C1 segment of cervical spinal cord (tissue), 14 donors: ENCODE data around the gene CHTOP.
"Not testable (repeated sequence)": the region's sequence is repeated elsewhere in the genome, so short reads cannot be mapped to it uniquely, and the experiment has no call there.

Source experiments
- DNase-seq, 14 donors: peaks; one replicate each; lab custom pipeline; 2025; lab: John Stamatoyannopoulos, UW

Gene CHTOP, protein sequence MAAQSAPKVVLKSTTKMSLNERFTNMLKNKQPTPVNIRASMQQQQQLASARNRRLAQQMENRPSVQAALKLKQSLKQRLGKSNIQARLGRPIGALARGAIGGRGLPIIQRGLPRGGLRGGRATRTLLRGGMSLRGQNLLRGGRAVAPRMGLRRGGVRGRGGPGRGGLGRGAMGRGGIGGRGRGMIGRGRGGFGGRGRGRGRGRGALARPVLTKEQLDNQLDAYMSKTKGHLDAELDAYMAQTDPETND

DNA sequence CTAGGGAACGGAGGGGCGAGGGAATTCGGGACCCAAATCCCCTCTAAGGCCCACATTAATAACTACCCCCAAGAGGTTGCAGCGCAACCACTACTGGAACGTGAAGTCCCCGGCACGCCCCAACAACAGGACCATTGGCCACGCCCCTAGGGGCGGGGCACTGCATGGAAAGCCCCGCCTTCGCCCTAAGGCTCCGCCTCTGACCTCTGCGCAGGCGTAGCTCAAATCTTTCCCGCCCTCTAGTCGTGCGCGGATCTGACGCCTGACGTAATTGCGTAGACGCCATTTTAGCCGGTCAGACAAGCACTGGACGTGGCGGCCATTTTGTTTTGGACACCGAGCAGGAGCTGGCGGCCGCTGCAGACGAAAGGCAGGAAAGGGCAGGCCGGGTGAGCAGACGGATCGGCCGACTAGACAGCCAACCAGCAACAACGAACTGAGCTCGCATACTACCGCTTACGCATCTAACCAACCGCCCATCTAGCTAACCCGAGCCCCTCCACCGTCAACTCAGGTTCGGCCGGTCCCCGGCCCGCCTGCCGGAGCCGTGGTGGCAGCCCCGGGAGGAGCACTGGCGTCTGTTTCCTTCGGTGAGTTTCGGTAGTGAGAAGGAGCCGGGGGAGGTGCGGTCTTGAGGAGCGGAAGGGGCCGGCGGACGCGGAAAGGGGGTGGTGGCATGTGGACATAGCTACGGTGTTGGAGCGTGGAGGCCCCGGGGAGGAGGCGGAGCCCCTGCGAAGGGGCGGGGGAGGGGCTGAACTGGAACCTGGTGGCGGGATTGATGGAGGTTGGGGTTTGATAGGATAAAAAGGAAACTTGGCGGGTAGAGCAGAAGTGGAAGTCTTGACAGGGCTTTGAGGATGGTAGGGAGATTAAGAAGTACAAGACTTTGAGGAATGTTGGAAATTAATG, at the start of gene CHTOP:
CHTOP (plus strand) TSS at position 313 of the 912 bp plus-strand sequence. CDS start 2,523 bp downstream, outside the sequence.
- DNase-seq: peak; percentile 68 to 98 (median 96)

DNA sequence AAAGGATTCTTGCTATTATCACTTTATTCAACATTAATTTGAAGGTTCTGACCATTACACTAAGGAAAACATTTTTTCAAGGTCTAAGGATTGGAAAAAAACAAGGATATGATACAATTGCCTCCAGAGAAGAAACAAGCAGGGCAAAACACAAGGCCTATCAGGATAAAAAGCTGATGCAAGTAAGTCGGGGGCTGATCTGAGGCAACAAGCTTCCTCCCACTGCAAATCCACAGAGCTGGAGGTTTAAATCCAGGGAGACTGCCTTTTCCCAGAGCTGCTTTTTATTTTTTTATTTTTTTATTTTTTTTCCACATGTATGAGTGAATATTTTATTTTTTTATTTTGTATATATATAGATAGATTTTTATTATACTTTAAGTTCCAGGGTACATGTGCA, 48.9 kb upstream of the CHTOP start:
- DNase-seq: no peak

DNA sequence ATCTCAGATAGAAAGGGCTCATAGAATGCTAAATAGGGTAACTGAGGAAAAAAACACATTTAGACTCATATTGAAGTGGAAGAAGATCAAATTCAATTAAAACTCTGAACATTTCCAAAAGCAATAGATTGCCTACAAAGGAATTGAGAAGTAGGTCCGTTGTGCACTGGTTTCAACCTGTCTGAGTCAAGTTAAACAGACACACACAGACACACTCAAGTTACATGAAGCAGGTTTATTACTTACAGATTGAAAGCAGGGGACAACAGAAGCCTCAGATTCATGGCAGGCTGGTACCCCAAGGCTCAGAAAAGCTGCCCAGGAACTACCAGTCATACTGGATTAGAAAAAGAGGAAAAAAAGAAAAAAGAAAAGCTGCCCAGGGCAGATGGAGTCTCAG, 47.5 kb upstream of the CHTOP start:
- DNase-seq: no peak

DNA sequence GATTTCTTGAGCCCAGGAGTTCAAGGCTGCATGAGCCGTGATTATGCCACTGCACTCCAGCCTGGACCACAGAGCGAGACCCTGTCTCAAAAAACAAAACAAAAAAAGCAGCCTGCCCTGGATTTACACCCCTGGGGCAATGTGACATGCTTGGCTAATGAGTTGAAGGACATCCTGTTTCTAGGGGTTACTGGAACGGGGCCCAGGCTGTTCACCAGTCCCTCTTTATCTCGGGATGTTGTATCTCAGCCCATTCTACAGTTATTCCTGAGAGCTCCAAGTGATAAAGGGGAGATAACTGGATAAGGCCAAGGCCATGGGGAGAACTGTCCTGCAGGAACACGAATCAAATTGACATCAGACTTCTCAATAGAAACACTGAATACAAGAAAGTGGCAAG, 46.6 kb upstream of the CHTOP start:
- DNase-seq: no peak

DNA sequence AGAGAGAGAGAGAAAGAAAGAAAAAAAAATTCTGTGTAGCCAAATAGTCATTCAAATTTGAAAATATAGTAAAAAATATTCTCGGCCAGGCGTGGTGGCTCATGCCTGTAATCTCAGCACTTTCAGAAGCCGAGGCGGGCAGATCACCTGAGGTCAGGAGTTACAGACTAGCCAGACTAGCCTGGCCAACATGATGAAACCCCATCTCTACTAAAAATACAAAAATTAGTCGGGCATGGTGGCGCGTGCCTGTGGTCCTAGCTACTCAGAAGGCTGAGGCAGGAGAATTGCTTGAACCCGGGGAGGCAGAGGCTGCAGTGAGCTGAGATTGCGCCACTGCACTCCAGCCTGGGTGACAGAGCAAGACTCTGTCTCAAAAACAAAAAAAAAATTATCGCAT, 45.8 kb upstream of the CHTOP start:
- not testable (repeated sequence) for DNase-seq

DNA sequence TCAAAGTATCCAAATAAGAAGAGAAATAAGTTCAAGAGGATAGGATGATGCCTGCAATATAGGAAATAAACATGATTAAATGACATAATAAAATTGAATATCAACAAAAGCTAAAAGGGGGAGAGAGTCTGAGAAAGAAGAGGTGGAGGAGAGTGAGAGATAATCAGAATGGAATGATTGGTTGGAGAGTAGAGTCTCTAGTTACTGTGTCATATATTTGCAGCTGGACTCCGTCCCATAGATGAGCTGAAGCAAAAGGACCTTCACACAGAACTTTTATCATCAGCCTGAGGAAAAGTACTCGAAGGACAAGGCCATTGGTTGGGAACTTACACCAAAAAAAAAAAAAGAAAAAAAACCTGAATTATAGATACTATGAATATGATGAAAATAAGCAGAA, 45.4 kb upstream of the CHTOP start:
- DNase-seq: no peak

DNA sequence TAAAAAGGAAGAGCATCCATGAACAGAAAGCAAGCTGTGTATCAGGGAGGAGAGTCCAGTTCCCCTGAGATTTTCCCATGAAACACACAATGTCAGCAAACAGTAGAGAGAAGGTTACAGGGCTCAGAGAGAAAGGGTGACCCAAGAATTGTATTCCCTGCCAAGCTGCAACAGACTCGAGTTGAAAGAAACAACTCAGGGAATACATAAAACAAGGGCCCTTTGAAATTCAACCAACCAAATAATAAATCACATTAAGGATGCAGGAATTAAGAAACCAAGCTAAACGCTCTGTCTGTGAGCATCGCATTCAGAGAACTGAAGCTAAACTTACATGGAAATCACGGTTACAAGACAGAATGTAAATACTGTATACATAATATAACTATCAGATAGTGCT, 41.1 kb upstream of the CHTOP start:
- DNase-seq: no peak

DNA sequence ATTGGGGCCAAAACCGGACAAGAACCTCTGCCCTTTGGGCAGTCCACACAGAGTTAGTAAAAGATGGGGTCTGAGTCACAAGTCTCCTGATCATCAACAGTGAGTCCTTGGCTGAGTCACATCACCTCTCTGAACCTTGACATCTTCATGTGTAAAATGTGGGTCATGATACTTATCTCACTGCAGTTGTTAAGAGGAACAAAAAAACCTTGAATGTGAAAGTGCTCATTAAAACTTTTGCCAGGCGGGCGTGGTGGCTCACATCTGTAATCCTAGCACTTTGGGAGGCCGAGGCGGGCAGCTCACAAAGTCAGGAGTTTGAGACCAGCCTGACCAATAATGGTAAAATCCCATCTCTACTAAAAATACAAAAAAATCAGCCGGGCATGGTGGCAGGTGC, 36.7 kb upstream of the CHTOP start:
- DNase-seq: no peak

DNA sequence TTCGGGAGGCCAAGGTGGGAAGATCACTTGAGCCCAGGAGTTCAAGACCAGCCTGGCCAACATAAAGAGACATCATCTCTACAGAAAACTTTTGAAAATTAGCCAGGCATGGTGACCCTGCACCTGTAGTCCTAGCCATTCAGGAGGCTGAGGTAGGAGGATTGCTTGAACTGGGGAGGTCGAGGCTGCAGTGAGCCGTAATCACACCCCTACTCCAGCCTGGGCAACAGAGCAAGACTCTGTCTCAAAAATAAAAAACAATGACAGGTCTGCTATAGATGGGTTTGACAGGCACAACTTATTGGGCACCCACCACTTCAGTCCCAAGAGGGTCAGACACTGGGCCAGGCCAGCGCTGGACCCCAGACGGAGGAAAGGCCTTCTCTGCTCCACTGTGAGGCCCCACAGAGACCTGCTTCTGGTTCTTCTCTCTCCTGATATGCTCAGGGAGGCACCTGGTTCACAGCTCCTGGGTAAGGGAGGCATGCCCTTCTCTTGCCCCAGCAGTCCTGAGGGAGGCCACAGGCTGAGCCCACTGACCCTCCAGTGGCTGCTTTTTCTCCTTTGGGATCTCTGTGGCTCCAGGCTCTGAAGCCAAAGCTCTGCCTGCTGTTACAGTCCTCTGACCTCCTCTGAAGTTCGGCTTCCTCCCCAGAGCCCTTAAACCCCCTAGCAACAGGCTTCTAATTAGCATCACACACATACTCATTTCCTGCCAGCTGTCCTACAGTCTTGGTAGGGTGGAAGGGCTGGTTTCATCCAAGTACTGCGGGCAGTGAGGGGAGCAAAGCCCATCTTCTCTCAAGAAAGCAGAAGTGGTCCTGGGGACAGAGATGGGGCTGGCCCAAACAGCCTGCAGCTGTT, 35.3 kb upstream of the CHTOP start:
- no peak for DNase-seq

DNA sequence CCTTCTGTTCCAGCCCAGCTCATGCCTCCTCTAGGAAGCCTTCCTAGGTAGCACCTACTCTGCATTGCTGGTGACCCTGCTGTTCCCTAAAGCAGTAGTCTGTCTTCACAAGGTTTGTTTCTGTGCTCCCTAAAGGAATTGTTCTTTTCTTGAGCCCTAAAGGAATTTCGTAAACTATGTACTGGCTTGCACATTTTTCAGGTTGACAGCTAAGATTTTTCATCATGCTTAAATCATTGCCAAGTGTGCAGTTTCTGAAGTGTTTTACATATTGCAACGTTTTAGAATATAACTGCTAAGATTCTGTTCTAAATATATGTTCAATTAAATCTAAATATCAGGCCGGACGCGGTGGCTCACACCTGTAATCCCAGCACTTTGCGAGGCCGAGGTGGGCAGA, 34.0 kb upstream of the CHTOP start:
- DNase-seq: no peak

DNA sequence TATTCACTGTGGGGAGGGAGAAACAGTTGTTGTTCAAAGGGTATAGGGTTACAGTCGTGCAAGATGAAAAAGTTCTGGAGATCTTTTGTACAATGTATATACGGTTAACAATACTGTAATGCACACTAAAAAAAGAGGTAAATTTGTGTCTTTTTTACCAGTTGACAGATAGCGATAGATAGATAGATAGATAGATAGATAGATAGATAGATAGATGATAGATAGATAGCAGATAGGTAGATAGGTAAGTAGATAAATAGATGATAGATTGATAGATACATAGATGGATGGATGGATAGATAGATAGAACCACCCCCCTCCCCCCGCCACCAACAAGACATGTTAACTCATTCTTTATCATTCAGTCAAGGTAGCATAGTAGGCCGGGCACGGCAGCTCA, 31.1 kb upstream of the CHTOP start:
- DNase-seq: no peak

DNA sequence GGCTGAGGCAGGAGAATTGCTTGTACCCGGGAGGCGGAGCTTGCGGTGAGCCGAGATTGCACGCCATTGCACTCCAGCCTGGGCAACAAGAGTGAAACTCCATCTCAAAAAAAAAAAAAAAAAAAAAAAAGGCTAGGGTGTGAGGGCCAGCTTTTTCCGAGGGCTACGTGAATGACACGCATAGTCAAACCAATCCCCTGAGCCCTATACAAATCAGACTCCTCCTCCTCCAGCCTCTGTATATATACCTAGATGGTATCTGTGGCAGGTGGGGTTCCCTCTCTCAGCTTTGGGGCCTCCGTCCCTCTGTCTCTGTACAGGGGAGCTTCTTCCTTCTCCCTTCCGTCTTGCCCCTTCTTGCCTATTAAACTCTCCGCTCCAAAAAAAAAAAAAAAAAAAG, 27.7 kb upstream of the CHTOP start:
- no peak for DNase-seq

DNA sequence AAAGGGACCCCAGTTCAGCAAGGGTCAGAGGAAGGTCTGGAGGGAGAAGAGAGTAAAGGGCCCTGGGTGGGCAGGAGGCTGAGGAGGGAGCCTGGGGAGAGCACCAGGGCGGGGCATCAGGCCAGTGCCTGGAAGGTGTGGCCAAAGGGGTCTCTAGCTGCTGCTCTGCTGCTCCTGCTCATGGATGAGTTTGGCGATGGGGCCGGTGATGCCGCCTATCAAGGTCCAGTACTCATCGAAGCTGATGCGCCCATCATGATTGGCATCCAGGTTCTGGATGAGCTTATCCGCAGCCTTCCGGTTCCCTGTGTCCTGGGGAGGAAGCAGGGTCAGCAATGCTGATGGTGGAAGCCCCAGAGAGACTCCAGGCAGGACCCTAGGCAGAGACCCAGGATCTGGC, 26.5 kb upstream of the CHTOP start:
- DNase-seq: no peak

DNA sequence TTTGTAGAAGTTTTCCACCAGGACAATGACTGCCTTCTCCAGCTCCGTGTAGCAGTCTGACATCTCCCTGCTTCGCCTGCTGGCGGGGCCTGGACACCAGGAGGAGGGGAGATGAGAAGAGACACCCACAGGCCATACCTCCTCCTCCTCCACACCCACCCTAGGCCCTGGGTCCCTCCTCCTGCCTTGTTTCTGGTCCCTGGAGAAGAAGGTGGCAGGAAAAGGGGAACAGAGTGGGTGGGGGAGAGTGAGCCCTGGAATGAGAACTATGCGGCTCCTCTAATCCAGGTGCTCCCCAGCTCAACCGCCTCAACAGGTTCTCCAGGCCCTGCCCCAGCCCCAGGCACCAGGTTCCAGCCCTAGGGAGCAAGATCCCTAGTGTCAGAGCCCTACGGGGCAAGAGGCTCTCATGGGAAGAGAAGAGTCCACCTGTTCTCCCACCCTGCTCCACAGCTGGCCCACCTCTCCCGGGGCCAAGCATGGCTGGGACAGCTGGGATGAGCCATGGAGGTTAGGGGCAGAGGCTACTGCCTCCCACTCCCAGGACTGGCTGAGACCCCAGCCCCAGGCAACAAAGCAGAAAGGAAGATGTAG, 25.7 kb upstream of the CHTOP start:
- no peak for DNase-seq

DNA sequence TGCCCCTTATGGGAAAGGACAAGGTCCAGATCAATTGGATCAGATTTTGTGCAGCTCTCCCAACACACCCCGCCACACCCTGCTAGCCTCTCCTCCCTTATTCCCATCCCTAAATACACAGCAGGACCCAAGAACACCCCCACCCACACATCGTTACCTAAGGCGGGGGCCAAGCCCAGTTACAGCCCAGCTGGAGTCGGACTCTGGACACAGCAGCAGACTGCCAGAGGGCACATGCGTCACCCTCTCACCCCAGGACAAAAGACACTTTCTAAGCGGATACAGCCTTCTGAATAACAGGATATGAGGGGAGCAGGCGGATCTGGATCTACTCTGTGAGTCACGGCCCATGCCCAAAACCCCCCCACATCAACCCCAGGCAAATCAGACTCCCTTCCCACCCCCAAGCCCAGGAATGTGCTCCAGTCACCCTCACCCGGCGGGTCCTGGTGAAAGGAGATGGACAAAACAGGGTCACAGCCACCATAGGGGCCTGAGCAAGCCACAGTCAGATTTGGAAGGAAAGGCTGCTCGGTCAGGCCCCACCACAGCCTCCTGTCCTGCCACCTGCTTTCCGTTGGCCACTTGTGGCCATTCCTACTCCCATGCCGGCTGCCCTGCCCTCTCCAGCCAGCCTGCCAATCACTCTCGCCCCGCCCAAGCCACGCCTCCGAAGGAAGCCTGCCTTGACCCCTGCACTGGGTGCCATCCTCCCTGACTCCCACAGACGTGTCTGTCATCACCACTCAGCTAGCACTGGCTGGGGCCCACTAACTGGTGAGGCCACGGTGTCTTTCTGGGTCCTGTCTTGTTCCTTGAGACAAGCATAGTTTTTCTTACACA, 24.9 kb upstream of the CHTOP start:
- peak in 10 of 14 donors; percentile 28 to 94 (median 56) for DNase-seq

DNA sequence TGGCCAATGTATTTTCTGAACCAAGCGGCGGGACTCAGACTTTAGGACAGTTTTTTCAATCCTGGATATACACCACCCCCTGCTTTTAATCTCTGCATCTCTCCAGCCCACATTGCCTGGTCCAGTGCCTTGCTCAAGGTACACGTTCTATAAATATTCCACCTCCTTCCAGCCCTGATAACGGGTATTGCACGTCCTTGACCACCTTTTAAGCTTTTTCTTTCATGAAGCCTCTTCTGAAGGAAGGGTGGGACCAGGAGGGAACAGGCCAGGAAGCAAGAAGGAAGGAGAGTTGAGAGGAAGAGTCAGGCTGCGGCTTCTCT, 24.3 kb upstream of the CHTOP start:
- DNase-seq: no peak

DNA sequence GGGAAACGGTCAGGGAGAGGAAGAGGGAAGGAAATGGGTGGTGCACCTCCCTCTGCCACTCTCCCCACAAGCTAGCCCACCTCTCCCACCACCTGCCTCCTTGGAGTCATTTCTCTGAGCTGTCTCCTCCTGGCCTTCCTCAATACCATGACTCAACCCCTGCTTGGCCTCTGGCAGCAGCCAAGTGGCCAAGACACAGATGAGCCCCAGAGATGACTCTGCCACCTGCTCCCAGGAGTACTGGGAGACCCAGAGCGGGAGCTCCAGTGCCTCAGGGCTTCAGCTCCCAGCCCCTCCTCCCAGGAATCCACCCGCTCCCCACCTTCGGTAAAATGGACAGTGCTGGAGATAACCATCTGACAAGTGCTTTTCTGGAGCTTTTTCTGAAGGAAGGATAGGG, 23.5 kb upstream of the CHTOP start:
- DNase-seq: peak in 1 of 14 donors; percentile 39

DNA sequence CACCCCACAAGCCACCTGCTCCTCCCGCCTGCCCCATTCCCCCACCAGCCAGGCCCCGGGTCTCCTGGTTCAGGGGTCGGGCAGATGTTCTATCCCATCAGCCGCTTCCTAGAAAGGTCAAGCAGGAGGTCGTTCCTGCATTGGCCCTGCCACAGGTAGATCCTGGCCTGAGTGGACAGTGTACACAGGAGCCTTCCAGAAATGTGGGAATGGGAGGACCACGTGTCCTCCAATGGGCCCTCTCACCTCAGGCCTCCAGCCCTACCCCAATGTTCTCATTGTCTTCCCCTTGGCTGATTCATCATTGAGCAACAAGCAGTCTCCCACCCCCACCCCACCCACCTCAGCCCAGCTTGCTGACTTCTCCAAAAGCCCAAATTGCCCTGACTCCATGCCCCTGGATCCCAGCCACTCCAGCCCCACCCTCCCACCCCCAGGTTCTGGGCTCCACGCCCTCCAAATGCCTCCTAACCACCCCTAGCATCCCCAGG, 23.0 kb upstream of the CHTOP start:
- peak in 1 of 14 donors; percentile 57 for DNase-seq

DNA sequence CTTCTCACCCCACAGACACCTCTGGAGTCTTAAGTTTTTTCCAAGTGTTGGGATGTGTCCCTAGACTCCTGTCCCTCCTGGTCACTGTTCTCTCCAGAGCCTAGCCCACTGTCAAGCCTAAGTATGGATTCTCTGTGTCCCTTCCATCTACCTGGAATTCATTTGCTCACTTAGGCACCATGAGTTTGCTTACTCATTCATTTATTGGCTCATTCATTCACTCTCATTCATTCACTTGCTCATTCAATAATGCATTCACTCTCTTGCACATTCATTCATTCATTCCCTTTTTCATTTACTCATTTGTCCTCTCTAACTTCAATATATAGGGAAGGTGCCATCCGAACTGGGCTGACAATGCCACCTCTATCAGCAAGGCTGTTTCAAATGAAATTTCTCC, 22.5 kb upstream of the CHTOP start:
- no peak for DNase-seq

DNA sequence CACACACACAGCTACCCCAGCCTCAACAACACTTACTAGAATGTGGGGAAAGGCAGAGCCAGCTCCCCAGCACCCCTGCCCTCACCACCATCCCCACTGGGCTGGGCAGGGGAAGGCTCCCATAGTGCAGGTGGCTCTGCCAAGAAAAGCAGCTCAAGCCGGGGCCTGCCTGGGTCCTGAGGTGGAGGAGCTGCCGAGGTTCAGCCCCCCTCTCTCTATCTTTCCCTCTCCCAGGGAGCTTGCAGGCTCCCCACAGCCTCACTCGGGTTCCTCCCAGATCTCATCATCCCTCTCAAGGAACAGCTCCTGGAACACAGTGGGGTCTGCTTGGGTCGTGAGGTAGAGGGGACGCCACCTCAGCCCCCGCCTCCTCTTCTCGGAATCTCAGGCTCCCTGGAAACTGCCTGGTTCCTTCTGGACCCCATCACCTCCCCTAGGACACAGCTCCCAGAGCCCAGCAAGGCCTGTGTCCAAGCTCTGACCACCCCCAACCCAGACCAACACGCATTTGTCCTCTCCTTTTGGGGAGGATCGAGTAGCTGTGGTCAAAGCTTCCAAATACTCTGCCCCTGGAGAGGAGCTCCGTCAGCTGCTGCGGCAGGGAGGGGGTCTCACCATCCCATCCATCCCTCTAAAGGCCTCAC, 21.6 kb upstream of the CHTOP start:
- DNase-seq: peak in 3 of 14 donors; percentile 13 to 25 (median 23)
